Measurements from ENCODE around the gene REEP1. TPM values are rescaled to one million over a fixed set of nuclear protein-coding genes. Genes with fewer than 3 reads are reported as not detected.
A peak's percentile ranks its signal among the peaks of the same experiment; 100 is the strongest.

Gene REEP1
- total and polyA plus RNA-seq, 2 of the 13 experiments (the other 11 are each of a cell fraction or from before 2014, with no cell fraction given): 0.27 TPM; not detected in 1

DNA sequence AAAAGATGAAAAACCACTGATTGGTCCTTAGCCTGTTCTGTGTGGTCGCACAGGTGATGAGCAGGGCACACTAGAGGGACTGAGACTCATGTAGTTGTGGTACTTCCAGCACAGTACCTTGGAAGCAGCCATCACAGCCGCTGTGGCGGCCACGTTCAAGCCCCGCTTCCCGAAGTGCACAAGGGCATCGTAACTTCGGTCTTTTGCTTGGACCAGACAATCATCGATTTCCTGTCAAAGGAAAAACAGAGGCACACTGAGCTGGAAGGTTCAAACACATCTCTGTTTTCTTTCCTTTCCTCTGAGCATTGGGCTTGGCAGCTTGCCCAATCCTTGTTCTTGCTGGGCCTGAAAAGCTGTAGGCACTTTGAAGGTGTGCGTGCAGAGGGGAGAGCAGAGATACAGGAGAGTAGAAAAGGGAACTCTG is 85.6 kb downstream of the REEP1 start (continued):
- TF ChIP-seq, protein P1, sequence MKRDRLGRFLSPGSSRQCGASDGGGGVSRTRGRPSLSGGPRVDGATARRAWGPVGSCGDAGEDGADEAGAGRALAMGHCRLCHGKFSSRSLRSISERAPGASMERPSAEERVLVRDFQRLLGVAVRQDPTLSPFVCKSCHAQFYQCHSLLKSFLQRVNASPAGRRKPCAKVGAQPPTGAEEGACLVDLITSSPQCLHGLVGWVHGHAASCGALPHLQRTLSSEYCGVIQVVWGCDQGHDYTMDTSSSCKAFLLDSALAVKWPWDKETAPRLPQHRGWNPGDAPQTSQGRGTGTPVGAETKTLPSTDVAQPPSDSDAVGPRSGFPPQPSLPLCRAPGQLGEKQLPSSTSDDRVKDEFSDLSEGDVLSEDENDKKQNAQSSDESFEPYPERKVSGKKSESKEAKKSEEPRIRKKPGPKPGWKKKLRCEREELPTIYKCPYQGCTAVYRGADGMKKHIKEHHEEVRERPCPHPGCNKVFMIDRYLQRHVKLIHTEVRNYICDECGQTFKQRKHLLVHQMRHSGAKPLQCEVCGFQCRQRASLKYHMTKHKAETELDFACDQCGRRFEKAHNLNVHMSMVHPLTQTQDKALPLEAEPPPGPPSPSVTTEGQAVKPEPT (CRISPR knock-in tag; IDR thresholded peaks at IDR 0.05; ENCODE audit: low read depth): 0 out of 2 replicates have a peak, but pooled peaks have one; percentile 74
- peak; percentile 51; the same call in 1 of the 2 replicates for TF ChIP-seq PPARG (CRISPR knock-in tag; conservative IDR thresholded peaks at IDR 0.05)
- TF ChIP-seq SOX6 (IDR thresholded peaks at IDR 0.05): no peak
- TF ChIP-seq SOX6 (CRISPR knock-in tag; IDR thresholded peaks at IDR 0.05): peak; percentile 88
- no peak for TF ChIP-seq ZNF34 (CRISPR knock-in tag; IDR thresholded peaks at IDR 0.05; ENCODE audit: borderline replicate concordance)
- TF ChIP-seq ONECUT2 (CRISPR knock-in tag; IDR thresholded peaks at IDR 0.05): peak; percentile 98
- TF ChIP-seq, protein P2, sequence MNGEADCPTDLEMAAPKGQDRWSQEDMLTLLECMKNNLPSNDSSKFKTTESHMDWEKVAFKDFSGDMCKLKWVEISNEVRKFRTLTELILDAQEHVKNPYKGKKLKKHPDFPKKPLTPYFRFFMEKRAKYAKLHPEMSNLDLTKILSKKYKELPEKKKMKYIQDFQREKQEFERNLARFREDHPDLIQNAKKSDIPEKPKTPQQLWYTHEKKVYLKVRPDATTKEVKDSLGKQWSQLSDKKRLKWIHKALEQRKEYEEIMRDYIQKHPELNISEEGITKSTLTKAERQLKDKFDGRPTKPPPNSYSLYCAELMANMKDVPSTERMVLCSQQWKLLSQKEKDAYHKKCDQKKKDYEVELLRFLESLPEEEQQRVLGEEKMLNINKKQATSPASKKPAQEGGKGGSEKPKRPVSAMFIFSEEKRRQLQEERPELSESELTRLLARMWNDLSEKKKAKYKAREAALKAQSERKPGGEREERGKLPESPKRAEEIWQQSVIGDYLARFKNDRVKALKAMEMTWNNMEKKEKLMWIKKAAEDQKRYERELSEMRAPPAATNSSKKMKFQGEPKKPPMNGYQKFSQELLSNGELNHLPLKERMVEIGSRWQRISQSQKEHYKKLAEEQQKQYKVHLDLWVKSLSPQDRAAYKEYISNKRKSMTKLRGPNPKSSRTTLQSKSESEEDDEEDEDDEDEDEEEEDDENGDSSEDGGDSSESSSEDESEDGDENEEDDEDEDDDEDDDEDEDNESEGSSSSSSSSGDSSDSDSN (CRISPR knock-in tag; IDR thresholded peaks at IDR 0.05): peak; percentile 45; the same call in 1 of the 2 replicates
- TF ChIP-seq, protein P3, sequence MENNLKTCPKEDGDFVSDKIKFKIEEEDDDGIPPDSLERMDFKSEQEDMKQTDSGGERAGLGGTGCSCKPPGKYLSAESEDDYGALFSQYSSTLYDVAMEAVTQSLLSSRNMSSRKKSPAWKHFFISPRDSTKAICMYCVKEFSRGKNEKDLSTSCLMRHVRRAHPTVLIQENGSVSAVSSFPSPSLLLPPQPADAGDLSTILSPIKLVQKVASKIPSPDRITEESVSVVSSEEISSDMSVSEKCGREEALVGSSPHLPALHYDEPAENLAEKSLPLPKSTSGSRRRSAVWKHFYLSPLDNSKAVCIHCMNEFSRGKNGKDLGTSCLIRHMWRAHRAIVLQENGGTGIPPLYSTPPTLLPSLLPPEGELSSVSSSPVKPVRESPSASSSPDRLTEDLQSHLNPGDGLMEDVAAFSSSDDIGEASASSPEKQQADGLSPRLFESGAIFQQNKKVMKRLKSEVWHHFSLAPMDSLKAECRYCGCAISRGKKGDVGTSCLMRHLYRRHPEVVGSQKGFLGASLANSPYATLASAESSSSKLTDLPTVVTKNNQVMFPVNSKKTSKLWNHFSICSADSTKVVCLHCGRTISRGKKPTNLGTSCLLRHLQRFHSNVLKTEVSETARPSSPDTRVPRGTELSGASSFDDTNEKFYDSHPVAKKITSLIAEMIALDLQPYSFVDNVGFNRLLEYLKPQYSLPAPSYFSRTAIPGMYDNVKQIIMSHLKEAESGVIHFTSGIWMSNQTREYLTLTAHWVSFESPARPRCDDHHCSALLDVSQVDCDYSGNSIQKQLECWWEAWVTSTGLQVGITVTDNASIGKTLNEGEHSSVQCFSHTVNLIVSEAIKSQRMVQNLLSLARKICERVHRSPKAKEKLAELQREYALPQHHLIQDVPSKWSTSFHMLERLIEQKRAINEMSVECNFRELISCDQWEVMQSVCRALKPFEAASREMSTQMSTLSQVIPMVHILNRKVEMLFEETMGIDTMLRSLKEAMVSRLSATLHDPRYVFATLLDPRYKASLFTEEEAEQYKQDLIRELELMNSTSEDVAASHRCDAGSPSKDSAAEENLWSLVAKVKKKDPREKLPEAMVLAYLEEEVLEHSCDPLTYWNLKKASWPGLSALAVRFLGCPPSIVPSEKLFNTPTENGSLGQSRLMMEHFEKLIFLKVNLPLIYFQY (CRISPR knock-in tag; IDR thresholded peaks at IDR 0.05; ENCODE audit: borderline replicate concordance): peak; percentile 56; the same call in 1 of the 2 replicates
- TF ChIP-seq IRX3 (CRISPR knock-in tag; IDR thresholded peaks at IDR 0.05; ENCODE audit: borderline replicate concordance, low read depth): peak; percentile 42; the same call in 1 of the 2 replicates
- peak; percentile 69 for TF ChIP-seq ISL2 (CRISPR knock-in tag; IDR thresholded peaks at IDR 0.05)
- TF ChIP-seq SATB2 (CRISPR knock-in tag; IDR thresholded peaks at IDR 0.05): no peak
- 0 out of 2 replicates have a peak, but pooled peaks have one; percentile 43 for TF ChIP-seq ETV6 (CRISPR knock-in tag; conservative IDR thresholded peaks at IDR 0.05)
- no peak for TF ChIP-seq PHF20 (CRISPR knock-in tag; IDR thresholded peaks at IDR 0.05)
- TF ChIP-seq ZFYVE20 (CRISPR knock-in tag; IDR thresholded peaks at IDR 0.05; ENCODE audit: borderline replicate concordance, low read depth): no peak
- peak; percentile 57; the same call in 1 of the 2 replicates for TF ChIP-seq ZNF746 (CRISPR knock-in tag; IDR thresholded peaks at IDR 0.05)
- peak; percentile 56; the same call in 1 of the 2 replicates for TF ChIP-seq EEA1 (CRISPR knock-in tag; IDR thresholded peaks at IDR 0.05; ENCODE audit: borderline replicate concordance)
